Measurements from ENCODE around the gene SIRPB2.

DNA sequence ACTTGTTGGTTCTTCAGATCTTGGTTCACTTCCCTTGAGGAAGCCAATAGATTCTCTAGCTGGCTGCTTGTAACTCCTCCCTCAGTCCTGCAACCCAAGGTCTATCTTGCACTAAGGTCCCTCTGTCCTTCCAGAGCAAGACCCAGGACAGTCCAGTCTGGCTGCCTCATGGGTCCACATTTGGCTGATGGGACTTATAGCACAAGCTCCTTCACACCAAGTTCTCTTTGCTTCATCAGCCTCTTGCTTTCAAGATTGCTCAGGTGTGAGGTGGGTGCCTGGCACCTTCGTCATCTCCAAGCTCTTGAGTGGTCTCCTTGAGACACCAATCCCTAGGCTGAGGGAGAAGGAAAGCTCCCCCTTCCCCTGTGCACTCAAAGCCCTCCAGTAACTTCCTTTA, 52.9 kb downstream of the SIRPB2 start:
- no peak for TF ChIP-seq EZH2phosphoT487 (IDR thresholded peaks at IDR 0.05; ENCODE audit: low read depth, severe bottlenecking, unreplicated experiment)
- TF ChIP-seq, protein P1, sequence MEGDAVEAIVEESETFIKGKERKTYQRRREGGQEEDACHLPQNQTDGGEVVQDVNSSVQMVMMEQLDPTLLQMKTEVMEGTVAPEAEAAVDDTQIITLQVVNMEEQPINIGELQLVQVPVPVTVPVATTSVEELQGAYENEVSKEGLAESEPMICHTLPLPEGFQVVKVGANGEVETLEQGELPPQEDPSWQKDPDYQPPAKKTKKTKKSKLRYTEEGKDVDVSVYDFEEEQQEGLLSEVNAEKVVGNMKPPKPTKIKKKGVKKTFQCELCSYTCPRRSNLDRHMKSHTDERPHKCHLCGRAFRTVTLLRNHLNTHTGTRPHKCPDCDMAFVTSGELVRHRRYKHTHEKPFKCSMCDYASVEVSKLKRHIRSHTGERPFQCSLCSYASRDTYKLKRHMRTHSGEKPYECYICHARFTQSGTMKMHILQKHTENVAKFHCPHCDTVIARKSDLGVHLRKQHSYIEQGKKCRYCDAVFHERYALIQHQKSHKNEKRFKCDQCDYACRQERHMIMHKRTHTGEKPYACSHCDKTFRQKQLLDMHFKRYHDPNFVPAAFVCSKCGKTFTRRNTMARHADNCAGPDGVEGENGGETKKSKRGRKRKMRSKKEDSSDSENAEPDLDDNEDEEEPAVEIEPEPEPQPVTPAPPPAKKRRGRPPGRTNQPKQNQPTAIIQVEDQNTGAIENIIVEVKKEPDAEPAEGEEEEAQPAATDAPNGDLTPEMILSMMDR (IDR thresholded peaks at IDR 0.05; ENCODE audit: poor library complexity), result no peak
